Activated naive CD8-positive, alpha-beta T cell treated with anti-CD3 and anti-CD28 coated beads for 36 hours (primary cell): Measurements from ENCODE around the gene MXD4. TPM values are rescaled to one million over a fixed set of nuclear protein-coding genes. Genes with fewer than 3 reads are reported as not detected.
"Not testable (repeated sequence)": the region's sequence is repeated elsewhere in the genome, so short reads cannot be mapped to it uniquely, and the experiment has no call there.

Source experiments
- DNase-seq: peaks from one replicate; pipeline ENCODE4 v3.0.0; 2021
- H3K27ac Mint-ChIP-seq: one replicate; pipeline ENCODE4 v1.8.0; 2022; ENCODE audit warnings: mild to moderate bottlenecking, moderate library complexity, mixed read lengths
- H3K27me3 Mint-ChIP-seq: one replicate; pipeline ENCODE4 v1.8.0; 2022; ENCODE audit warnings: mild to moderate bottlenecking, mixed read lengths
- H3K36me3 Mint-ChIP-seq: one replicate; pipeline ENCODE4 v1.8.0; 2021; ENCODE audit warnings: mild to moderate bottlenecking, mixed read lengths
- H3K4me1 Mint-ChIP-seq: one replicate; pipeline ENCODE4 v1.8.0; 2021; ENCODE audit warnings: mixed read lengths
- H3K4me3 Mint-ChIP-seq: one replicate; pipeline ENCODE4 v1.8.0; 2022; ENCODE audit warnings: mild to moderate bottlenecking, moderate library complexity, mixed read lengths
- H3K9me3 Mint-ChIP-seq: one replicate; pipeline ENCODE4 v1.8.0; 2022; ENCODE audit warnings: mixed read lengths
- total RNA-seq, 2 experiments: library from RNA; stranded (reverse); gene quantifications; one replicate each; pipeline ENCODE4 v1.2.3, GENCODE V29; 2021

Gene MXD4
- total RNA-seq, 2 experiments from 2014 or later: 0.78 to 1.2 TPM

DNA sequence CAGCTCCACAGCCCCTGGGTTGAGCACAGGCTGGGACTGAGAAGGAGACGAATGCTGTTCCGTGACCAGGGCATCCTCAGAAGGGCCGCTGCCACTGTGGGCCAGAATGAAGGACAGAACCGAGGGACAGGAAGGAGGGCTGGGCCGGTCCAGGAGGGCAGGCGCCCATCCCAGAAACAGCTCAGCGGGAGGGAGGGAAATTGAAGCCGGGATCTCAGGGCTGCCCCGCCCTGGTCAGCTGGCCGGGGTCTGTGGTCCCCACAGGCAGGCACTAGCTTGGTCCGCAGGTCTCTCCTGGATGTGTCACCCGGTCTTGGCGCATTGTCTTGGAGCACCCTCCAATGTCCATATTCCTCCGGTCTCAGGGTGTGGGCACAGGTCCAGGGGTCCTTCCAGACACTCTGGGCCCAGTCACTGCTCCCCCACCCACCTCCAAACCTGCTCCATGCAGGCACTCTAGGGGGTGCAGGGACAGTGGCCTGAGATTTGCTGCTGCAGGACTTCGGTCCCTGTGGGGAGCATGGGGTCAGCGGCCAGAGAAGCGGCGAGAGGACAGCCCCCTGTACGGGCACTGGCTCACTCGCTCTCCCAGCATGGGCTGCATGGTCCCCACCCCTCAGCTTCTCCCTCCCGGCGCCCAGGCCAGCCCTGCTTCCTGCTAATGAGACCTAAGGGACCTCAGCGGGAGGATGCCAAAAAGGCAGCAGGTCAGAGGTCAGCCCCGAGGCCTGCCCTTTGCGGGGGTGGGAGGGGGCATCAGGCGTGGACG is 23.9 kb upstream of the MXD4 start:
- no peaks in the 10 kb centered on the region for H3K27me3 Mint-ChIP-seq

DNA sequence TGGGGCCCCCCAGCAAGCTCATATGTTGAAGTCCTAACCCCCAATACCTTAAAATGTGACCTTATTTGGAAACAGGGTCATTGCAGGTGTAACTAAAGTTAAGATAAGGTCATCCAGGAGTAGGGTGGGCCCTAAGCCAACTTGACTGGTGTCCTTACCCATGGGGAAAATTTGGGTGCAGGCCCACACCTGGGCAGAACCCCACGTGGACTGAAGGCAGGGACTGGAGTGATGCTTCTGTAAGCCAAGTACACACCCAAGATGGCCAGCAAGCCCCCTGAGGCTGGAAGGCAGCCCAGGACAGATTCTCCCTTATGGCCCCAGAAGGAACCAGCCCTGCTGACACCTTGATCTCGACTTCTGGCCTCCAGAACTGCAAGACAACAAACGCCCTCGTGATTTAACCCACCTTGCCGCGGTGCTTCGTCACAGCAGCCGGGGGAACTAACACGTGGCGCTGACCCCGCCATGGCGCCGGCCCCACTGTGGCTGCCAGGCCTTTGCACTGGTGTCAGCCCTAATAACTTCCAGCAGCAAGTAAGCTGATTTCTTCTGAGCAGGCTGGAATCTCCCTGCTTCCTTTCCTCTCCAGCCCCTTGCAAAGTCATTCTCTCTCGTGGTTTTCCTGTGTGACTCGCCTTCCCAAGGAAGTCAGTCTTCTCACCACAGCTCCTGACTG is 23.2 kb upstream of the MXD4 start:
- Mint-ChIP-seq H3K9me3 (no peaks in the 10 kb centered on the region), H3K4me1 (peaks cover 37% of the 10 kb centered on the region), H3K36me3 (no peaks in the 10 kb centered on the region), H3K27me3 (no peaks in the 10 kb centered on the region), H3K4me3 (no peak overlapping the region), H3K27ac (no peak overlapping the region)
- no peak for DNase-seq

More for the DNA sequence above, 23.9 kb upstream of the MXD4 start:
- no peaks in the 10 kb centered on the region for H3K36me3 Mint-ChIP-seq
- no peak overlapping the region for H3K27ac Mint-ChIP-seq
- H3K4me3 Mint-ChIP-seq: no peak overlapping the region
- H3K9me3 Mint-ChIP-seq: no peaks in the 10 kb centered on the region
- H3K4me1 Mint-ChIP-seq: peaks cover 40% of the 10 kb centered on the region
- no peak for DNase-seq

DNA sequence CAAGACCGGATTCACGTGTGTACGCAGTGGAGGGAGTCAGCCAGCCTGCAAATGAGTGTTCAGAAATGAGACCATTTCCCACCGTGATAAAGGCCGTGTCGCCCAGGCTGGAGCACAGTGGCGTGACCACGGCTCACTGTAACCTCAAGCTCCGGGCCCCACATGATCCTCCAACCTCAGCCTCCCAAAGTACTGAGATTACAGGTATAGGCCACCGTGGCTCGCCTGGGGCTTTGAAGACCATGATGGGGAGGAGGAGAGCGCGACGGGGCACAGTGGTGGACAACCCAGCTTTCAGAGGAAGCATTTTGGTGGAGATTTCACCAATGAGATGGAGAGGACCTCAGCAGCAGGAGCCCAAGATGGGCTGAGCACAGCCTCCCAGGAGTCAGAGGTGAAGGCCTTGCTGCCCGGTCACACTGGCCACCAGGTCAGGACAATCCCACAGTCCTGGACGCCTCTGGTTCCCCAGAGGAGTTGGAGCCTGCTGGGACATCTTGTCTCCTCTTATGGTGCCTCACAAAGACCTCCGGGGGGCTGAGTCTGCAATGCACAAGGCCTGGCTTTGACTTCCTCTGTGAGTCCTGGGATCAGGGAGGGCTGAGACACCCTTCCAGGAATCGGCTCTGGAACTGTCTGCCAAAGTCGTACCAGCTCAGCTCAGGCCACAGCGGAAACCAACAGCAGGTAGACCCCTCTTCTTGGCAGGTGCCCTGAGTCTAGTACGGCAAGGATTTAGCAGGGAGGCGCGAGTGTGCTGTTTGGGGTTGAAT is 22.4 kb upstream of the MXD4 start:
- H3K27me3 Mint-ChIP-seq: no peaks in the 10 kb centered on the region
- no peak overlapping the region for H3K4me3 Mint-ChIP-seq
- H3K9me3 Mint-ChIP-seq: no peaks in the 10 kb centered on the region
- DNase-seq: no peak
- H3K36me3 Mint-ChIP-seq: no peaks in the 10 kb centered on the region
- peaks cover 35% of the 10 kb centered on the region for H3K4me1 Mint-ChIP-seq
- H3K27ac Mint-ChIP-seq: no peak overlapping the region

DNA sequence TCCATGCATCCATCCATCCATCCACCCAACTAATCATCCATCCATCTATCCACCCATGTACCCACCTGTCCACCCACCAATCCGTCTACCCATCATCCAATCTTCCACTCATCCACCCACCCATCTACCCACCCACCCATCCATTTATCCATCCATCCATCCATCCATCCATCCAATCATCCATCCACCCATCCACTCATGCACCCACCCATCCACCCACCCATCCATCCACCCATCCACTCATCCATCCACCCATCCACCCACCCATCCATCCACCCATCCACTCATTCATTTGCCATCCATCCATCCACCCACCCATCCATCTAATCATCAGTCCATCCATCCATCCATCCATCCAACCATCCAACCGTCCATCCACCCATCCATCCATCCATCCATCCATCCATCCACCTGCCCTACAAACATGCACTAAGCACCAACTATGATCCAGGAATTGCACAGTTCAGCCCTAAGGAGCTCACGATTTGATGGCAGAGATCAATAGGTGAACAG is 21.3 kb upstream of the MXD4 start:
- no peaks in the 10 kb centered on the region for H3K9me3 Mint-ChIP-seq
- H3K27me3 Mint-ChIP-seq: no peaks in the 10 kb centered on the region
- H3K27ac Mint-ChIP-seq: no peak overlapping the region
- no peaks in the 10 kb centered on the region for H3K36me3 Mint-ChIP-seq
- H3K4me1 Mint-ChIP-seq: peaks cover 35% of the 10 kb centered on the region
- no peak for DNase-seq
- H3K4me3 Mint-ChIP-seq: no peak overlapping the region

DNA sequence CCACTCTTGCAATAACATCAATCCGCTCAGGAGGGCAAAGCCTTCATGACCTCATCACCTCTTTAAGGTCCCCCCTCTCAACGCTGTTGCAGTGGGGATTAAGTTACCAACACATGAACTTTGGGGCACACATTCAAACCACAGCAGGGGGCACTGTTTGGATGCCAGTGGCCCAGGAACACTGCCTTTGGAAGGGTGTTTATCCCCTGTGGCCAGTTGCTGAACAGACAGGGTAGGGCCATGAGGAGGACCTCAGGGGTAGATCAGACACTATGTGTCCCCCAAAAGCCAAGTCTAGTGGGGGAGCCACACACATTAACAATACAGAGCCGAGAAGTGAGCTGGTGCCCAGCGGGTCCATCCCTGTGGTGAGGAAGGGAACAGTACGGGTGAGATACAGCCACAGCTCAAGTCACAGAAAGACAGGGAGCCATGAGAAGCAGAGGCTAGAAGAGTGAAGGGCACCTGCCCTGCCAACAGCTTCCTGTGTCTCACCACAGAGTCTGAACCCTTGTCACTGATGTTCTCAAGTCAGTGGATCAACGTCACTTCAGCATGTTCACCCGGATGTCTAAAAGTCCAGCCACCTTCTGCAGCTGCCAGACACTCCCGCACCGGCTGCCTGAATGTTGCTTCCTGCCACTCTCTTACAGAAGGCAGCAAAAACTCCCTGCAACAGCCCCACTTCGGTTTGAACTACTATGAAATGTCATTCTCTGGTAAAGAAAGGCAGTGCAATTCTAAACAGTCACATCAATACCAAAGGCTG is 19.9 kb upstream of the MXD4 start:
- Mint-ChIP-seq H3K27me3 (no peaks in the 10 kb centered on the region), H3K4me3 (peak overlapping the region; percentile 22), H3K9me3 (no peaks in the 10 kb centered on the region), H3K36me3 (no peaks in the 10 kb centered on the region), H3K4me1 (peaks cover 31% of the 10 kb centered on the region), H3K27ac (peak overlapping the region; percentile 88)
- peak; percentile 58 for DNase-seq

DNA sequence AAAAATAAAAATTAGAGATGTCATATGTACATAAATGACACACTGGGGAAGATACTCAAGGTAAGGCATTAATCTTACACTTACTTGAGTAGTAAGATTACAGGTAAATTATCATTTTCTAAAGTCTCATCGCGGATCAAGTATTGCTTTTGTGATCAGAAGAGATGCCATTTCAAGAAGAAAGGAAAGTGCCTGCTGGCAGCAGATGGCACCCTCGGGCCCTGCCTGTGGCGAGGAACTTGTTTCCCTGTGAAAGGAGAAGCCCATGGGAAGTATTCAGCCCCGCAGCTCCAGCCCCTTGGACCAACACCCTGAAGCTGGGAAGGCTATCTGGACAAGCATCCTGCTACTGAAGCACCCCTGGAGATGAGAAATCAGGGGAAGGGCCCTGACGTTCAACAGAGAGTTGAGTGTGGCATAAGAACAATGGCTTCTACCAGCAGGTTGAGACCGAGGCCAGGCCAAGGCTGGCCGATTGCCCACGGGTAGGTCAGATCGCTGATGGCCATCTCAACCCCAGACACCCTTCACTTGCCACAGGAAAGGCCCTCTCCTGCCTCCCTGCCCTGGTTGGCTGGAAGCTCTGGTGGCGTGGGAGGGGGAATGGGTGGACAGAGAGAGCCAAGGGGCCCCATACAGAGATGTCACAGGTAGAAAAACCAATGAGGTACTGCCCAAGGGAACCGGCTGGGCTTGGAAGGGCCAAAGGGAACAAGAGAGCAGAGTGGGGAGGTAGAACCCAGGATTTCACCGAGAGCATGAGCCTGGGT is 18.8 kb upstream of the MXD4 start:
- H3K36me3 Mint-ChIP-seq: no peaks in the 10 kb centered on the region
- no peak overlapping the region for H3K4me3 Mint-ChIP-seq
- no peaks in the 10 kb centered on the region for H3K9me3 Mint-ChIP-seq
- H3K4me1 Mint-ChIP-seq: peaks cover 30% of the 10 kb centered on the region
- H3K27ac Mint-ChIP-seq: peak overlapping the region; percentile 88
- H3K27me3 Mint-ChIP-seq: no peaks in the 10 kb centered on the region
- no peak for DNase-seq

DNA sequence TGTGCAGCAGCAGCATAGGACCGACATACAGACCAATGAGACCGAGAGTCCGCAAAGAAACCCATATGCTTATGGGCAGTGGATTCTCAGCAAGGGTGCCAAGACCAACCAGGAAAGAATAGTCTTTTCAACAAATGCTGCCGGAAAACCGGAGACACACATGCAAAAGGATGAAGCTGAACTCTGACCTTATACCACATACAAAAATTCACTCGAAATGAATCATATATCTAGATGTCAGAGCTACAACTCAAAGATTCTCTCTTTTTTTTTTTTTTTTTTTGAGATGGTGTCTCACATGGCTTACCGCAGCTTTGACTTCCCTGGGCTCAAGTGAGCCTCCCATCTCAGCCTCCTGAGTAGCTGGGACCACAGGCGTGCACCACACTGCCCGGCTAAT is 16.0 kb upstream of the MXD4 start:
- Mint-ChIP-seq H3K4me1 (peaks cover 21% of the 10 kb centered on the region), H3K27ac (no peak overlapping the region), H3K9me3 (no peaks in the 10 kb centered on the region), H3K4me3 (no peak overlapping the region), H3K27me3 (no peaks in the 10 kb centered on the region), H3K36me3 (no peaks in the 10 kb centered on the region)
- DNase-seq: no peak

DNA sequence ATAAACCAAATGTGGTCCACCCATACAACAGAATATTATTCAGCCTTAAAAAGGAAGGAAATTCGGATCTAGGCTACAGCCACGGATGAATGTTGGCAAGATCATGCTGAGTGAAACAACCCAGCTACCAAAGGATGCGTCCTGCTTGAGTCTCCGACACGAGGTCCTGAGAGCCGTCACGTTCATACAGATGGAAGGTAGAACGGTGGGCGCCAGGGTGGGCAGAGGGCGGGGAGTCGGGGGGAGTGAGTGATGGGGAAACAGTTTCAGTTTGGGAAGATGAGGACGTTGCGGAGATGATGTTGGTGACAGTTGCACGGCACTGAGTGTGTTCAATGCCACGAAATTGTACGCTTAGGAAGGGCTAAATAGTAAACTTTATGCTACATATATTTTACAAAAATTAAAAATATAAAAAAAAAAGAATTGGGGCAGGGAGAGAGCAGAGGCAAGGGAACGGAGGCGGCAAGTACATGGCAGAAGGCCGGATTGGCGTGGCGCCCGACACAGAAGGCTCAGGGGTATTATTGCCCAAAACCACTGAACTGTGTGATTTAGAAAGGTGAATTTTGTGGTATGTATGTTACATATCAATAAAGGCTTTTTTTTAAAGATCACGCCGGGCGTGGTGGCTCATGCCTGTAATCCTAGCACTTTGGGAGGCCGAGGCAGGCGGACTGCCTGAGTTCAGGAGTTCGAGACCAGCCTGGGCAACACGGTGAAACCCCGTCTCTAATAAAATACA is 14.8 kb upstream of the MXD4 start:
- no peaks in the 10 kb centered on the region for H3K9me3 Mint-ChIP-seq
- no peak overlapping the region for H3K27ac Mint-ChIP-seq
- no peak for DNase-seq
- no peaks in the 10 kb centered on the region for H3K36me3 Mint-ChIP-seq
- peaks cover 11% of the 10 kb centered on the region for H3K4me1 Mint-ChIP-seq
- H3K4me3 Mint-ChIP-seq: no peak overlapping the region
- no peaks in the 10 kb centered on the region for H3K27me3 Mint-ChIP-seq

DNA sequence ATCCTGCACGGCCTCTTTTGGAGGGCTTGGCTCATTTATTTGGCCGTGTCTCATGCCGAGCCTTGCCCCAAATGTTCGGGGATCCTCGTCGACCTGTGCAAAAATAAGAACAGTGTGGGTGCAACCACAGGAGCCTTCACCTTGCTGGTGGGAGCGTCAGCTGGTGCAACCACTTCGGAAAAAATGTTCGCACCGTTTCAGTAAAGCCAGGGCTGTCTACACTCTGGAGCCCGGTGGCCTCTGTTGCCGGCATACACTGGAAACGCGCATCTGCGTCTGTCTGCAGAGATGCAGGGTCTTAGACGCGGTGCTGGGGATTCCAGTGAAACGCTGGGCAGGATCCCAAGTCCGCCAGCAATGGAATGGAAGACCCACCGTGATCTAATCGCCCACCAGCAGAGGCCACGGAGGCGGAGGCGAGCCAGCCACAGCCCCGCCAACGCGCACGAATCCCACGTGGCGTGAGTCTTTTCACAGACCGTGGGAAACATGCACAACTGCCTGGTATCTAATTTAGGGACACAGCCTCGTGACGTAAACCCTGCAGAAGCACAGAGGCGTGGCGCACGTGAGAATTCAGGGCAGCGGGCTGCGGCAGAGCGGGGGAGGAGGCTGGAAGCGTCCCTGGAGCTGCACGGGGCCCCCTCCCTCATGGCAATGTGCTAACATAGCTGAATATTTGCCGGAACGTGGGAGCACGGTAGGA is 13.8 kb upstream of the MXD4 start:
- no peak overlapping the region for H3K27ac Mint-ChIP-seq
- no peak overlapping the region for H3K4me3 Mint-ChIP-seq
- H3K4me1 Mint-ChIP-seq: peaks cover 1% of the 10 kb centered on the region
- no peaks in the 10 kb centered on the region for H3K27me3 Mint-ChIP-seq
- no peaks in the 10 kb centered on the region for H3K9me3 Mint-ChIP-seq
- H3K36me3 Mint-ChIP-seq: no peaks in the 10 kb centered on the region
- no peak for DNase-seq

DNA sequence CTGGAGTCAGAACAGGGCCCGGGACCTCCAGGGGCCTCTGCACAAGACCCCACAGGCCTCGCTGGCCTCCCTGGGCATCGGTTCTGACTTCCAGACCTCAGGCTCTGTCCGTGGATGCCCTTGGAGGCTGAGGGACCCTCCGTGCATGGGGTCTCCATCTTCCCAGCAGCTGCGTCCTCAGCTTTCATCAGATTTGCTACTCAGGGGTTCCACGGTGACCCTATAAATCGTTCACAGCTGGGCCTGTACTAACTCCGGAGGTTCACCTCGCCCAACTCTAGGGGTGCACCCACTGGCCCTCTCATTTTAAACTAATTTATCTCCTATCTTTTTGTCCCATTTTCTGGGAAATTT is 13.1 kb upstream of the MXD4 start:
- H3K27ac Mint-ChIP-seq, H3K36me3 Mint-ChIP-seq, DNase-seq, H3K4me3 Mint-ChIP-seq, H3K27me3 Mint-ChIP-seq, H3K9me3 Mint-ChIP-seq, H3K4me1 Mint-ChIP-seq: not testable (repeated sequence)

DNA sequence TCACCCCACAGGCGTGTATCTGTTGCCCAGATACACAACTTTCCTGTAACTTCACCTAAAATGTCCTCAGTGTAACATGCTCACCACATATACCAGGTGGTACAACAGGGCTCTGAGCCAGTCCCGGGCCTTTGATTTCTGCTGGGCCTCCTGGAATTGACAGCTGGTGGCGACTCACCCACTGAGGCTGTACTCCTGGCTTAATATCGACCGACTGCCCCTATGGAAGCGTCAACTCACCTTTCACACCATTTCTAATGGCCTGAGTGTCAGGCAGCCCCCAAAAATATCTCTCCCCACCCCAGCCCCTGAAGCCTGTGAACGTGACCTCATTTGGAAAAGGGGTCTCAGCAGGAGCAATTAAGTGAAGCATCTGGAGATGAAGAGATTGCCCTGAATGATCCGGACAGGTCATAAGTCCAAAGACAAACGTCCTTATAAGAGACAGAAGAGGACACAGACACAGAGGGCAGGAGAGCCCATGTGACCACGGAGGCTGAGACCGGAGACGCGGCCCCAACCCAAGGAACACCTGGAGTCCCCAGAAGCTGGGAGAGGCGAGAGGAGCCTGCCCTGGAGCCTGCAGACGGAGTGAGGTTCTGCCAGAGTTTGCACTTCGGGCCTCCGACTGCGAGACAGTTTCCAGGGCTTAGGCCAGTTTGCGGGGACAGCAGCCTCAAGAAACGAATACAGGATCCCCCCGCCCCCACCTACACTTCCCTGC is 12.6 kb upstream of the MXD4 start:
- DNase-seq: no peak
- Mint-ChIP-seq H3K4me3 (no peak overlapping the region), H3K9me3 (no peaks in the 10 kb centered on the region), H3K27ac (no peak overlapping the region), H3K36me3 (no peaks in the 10 kb centered on the region), H3K27me3 (no peaks in the 10 kb centered on the region), H3K4me1 (no peaks in the 10 kb centered on the region)

DNA sequence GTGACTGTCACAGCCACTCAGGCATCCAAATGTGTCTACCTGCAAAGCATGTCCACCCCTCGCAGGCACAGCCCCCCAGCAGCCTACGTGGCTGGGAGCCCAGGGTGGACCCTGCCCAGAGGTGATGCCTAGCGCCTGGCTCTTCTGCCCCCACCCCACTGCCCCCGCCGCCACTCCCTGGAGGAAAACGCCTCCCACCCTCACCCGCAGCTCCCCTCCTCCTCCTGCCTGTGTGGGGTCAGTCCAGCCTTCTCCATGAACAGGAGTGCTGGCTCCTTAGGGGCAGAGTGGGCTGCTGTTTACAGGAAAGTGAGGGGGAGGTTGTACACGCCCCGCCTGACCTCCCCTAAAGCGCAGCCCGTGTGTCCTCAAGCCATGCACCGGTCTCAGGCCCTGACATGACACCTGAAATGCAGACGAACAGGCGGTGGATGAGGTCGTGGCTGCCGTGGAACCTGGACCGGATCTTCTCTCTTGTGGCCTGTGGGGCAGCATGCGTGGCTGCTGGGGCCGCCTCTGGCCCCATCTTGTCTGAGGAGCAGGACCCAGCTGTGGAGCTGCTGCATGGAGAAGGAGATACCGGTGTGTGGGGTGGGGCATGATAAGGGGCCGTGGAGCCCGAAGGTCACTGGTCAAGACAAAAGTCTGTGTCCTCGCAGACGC is 11.9 kb upstream of the MXD4 start:
- H3K4me1 Mint-ChIP-seq: no peaks in the 10 kb centered on the region
- no peaks in the 10 kb centered on the region for H3K27me3 Mint-ChIP-seq
- H3K4me3 Mint-ChIP-seq: no peak overlapping the region

More for the DNA sequence above, 11.9 kb upstream of the MXD4 start:
- DNase-seq: no peak
- Mint-ChIP-seq H3K27ac (no peak overlapping the region), H3K9me3 (no peaks in the 10 kb centered on the region), H3K36me3 (no peaks in the 10 kb centered on the region)
